SK-N-SH treated with all-trans-retinoic acid at 6 μM for 48 hours (cell line): ENCODE measurements around the gene ARHGAP10.

Source experiments
- ATAC-seq: fragments of 200-7000 bp; cut with Tn5 transposase; 3 replicates; pipeline ENCODE4 v1.9.1; 2020; ENCODE audit warnings: mild to moderate bottlenecking, moderate library complexity
- ARNTL ChIP-seq: fragments of 450-650 bp; formaldehyde crosslinking; IDR thresholded peaks from 2 replicates; pipeline ENCODE4 v1.5.0; 2020; ENCODE audit warnings: low read depth, mild to moderate bottlenecking, moderate library complexity, borderline replicate concordance
- BACH2 ChIP-seq: fragments of 250-450 bp; sonication (Bioruptor Pico); IDR thresholded peaks from 2 replicates; pipeline ENCODE4 v1.9.0; 2021; ENCODE audit warnings: mild to moderate bottlenecking, borderline replicate concordance
- CSDC2 ChIP-seq: fragments of 250-450 bp; sonication (Bioruptor Pico); IDR thresholded peaks from 2 replicates; pipeline ENCODE4 v1.5.0; 2020; ENCODE audit warnings: mild to moderate bottlenecking, moderate library complexity
- ESRRG ChIP-seq: fragments of 250-450 bp; sonication (Bioruptor Pico); IDR thresholded peaks from 2 replicates; pipeline ENCODE4 v1.6.1; 2021; ENCODE audit warnings: mild to moderate bottlenecking
- GLIS3 ChIP-seq: fragments of 250-450 bp; sonication (Bioruptor Pico); IDR thresholded peaks from 2 replicates; pipeline ENCODE4 v1.5.0; 2020; ENCODE audit warnings: mild to moderate bottlenecking, moderate library complexity
- PPARA ChIP-seq: fragments of 250-450 bp; sonication (Bioruptor Pico); IDR thresholded peaks from 2 replicates; pipeline ENCODE4 v1.5.0; 2020; ENCODE audit warnings: mild to moderate bottlenecking, borderline replicate concordance
- SNAI2 ChIP-seq: fragments of 250-450 bp; sonication (Bioruptor Pico); IDR thresholded peaks from 2 replicates; pipeline ENCODE4 v1.5.0; 2020; ENCODE audit warnings: mild to moderate bottlenecking, moderate library complexity
- TCF4 ChIP-seq: fragments of 250-450 bp; sonication (Bioruptor Pico); IDR thresholded peaks from 2 replicates; pipeline ENCODE4 v1.8.0; 2021; ENCODE audit warnings: mild to moderate bottlenecking, moderate library complexity, borderline replicate concordance
- ZC3H10 ChIP-seq: fragments of 250-450 bp; sonication (Bioruptor Pico); IDR thresholded peaks from 2 replicates; pipeline ENCODE4 v1.5.1; 2021; ENCODE audit warnings: mild to moderate bottlenecking, moderate library complexity
- ZFP3 ChIP-seq: fragments of 250-450 bp; sonication (Bioruptor Pico); IDR thresholded peaks from 2 replicates; pipeline ENCODE4 v1.5.0; 2020; ENCODE audit warnings: mild to moderate bottlenecking, moderate library complexity
- ZNF70 ChIP-seq: fragments of 450-650 bp; formaldehyde crosslinking; IDR thresholded peaks from 2 replicates; pipeline ENCODE4 v1.5.0; 2020; ENCODE audit warnings: mild to moderate bottlenecking, moderate library complexity
- ZNF8 ChIP-seq: fragments of 450-650 bp; formaldehyde crosslinking; IDR thresholded peaks from 2 replicates; pipeline ENCODE4 v1.5.0; 2020; ENCODE audit warnings: mild to moderate bottlenecking, moderate library complexity
- TF ChIP-seq, protein P1 (sequence below): fragments of 250-450 bp; sonication (Bioruptor Pico); IDR thresholded peaks from 2 replicates; pipeline ENCODE4 v1.8.0; 2021; ENCODE audit warnings: low read depth, mild to moderate bottlenecking, moderate library complexity, borderline replicate concordance
- TF ChIP-seq, protein P2 (sequence below): fragments of 250-450 bp; sonication (Bioruptor Pico); IDR thresholded peaks from 2 replicates; pipeline ENCODE4 v1.5.1; 2020; ENCODE audit warnings: low read depth, mild to moderate bottlenecking, moderate library complexity
- TF ChIP-seq, protein P3 (sequence below): fragments of 250-450 bp; sonication (Bioruptor Pico); IDR thresholded peaks from 2 replicates; pipeline ENCODE4 v1.5.0; 2020; ENCODE audit warnings: mild to moderate bottlenecking, moderate library complexity
- TF ChIP-seq, protein P4 (sequence below): fragments of 250-450 bp; sonication (Bioruptor Pico); IDR thresholded peaks from 2 replicates; pipeline ENCODE4 v1.5.1; 2021; ENCODE audit warnings: mild to moderate bottlenecking, moderate library complexity
- TF ChIP-seq, protein P5 (sequence below): fragments of 250-450 bp; sonication (Bioruptor Pico); IDR thresholded peaks from 2 replicates; pipeline ENCODE4 v1.8.0; 2020; ENCODE audit warnings: mild to moderate bottlenecking, moderate library complexity, borderline replicate concordance

The ARHGAP10 gene

DNA sequence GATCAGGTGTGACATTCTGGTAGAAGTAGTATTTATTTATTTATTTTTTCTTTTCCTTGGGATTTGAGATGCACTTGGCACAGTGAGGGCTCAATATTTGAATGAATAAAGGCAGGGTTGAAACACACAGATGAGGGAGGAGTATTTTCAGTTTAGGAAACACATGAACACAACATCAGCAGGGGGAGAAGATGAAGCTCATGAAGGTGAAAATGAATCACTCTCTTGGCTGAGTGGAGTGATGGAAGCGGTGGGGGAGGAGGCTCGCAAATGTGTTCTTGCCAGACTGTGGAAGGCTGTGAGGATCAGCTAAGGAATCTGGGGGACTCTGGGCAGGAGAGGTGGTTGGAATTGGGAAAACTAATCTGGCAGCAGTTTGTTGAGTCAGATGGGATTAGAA is 55.3 kb downstream of the ARHGAP10 start:
- peak; percentile 13; the same call in 1 of the 3 replicates for ATAC-seq
- TF ChIP-seq CSDC2 (CRISPR knock-in tag) (no peak), SNAI2 (CRISPR knock-in tag) (no peak), BACH2 (CRISPR knock-in tag) (no peak), ZFP3 (CRISPR knock-in tag) (no peak)
- TF ChIP-seq, protein P1, sequence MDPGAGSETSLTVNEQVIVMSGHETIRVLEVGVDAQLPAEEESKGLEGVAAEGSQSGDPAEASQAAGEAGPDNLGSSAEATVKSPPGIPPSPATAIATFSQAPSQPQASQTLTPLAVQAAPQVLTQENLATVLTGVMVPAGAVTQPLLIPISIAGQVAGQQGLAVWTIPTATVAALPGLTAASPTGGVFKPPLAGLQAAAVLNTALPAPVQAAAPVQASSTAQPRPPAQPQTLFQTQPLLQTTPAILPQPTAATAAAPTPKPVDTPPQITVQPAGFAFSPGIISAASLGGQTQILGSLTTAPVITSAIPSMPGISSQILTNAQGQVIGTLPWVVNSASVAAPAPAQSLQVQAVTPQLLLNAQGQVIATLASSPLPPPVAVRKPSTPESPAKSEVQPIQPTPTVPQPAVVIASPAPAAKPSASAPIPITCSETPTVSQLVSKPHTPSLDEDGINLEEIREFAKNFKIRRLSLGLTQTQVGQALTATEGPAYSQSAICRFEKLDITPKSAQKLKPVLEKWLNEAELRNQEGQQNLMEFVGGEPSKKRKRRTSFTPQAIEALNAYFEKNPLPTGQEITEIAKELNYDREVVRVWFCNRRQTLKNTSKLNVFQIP (CRISPR knock-in tag), result no peak
- TF ChIP-seq, protein P2, sequence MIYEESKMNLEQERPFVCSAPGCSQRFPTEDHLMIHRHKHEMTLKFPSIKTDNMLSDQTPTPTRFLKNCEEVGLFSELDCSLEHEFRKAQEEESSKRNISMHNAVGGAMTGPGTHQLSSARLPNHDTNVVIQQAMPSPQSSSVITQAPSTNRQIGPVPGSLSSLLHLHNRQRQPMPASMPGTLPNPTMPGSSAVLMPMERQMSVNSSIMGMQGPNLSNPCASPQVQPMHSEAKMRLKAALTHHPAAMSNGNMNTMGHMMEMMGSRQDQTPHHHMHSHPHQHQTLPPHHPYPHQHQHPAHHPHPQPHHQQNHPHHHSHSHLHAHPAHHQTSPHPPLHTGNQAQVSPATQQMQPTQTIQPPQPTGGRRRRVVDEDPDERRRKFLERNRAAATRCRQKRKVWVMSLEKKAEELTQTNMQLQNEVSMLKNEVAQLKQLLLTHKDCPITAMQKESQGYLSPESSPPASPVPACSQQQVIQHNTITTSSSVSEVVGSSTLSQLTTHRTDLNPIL (CRISPR knock-in tag), result no peak
- TF ChIP-seq, protein P3, sequence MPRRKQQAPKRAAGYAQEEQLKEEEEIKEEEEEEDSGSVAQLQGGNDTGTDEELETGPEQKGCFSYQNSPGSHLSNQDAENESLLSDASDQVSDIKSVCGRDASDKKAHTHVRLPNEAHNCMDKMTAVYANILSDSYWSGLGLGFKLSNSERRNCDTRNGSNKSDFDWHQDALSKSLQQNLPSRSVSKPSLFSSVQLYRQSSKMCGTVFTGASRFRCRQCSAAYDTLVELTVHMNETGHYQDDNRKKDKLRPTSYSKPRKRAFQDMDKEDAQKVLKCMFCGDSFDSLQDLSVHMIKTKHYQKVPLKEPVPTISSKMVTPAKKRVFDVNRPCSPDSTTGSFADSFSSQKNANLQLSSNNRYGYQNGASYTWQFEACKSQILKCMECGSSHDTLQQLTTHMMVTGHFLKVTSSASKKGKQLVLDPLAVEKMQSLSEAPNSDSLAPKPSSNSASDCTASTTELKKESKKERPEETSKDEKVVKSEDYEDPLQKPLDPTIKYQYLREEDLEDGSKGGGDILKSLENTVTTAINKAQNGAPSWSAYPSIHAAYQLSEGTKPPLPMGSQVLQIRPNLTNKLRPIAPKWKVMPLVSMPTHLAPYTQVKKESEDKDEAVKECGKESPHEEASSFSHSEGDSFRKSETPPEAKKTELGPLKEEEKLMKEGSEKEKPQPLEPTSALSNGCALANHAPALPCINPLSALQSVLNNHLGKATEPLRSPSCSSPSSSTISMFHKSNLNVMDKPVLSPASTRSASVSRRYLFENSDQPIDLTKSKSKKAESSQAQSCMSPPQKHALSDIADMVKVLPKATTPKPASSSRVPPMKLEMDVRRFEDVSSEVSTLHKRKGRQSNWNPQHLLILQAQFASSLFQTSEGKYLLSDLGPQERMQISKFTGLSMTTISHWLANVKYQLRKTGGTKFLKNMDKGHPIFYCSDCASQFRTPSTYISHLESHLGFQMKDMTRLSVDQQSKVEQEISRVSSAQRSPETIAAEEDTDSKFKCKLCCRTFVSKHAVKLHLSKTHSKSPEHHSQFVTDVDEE, result no peak

DNA sequence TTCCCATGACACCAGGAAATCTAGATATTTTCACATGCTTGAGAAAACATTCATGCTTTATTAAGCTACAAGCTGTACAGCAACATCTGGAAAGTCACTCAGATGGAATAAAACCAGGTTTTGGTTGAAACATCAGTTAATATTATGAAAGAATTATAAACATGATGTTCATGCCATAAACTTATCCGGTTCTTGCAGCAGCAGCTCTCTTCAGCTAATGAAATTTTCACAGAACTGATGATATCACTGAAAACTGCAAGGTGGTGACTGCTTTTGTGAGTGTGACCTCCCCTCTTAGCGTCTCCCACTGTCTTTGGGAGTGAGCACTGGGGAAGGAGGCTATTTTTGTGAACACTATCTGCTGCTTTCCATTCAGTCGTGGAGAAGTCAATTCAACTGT is 56.9 kb downstream of the ARHGAP10 start:
- TF ChIP-seq, protein P4, sequence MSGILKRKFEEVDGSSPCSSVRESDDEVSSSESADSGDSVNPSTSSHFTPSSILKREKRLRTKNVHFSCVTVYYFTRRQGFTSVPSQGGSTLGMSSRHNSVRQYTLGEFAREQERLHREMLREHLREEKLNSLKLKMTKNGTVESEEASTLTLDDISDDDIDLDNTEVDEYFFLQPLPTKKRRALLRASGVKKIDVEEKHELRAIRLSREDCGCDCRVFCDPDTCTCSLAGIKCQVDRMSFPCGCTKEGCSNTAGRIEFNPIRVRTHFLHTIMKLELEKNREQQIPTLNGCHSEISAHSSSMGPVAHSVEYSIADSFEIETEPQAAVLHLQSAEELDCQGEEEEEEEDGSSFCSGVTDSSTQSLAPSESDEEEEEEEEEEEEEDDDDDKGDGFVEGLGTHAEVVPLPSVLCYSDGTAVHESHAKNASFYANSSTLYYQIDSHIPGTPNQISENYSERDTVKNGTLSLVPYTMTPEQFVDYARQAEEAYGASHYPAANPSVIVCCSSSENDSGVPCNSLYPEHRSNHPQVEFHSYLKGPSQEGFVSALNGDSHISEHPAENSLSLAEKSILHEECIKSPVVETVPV (CRISPR knock-in tag), result no peak
- TF ChIP-seq ZNF8 (CRISPR knock-in tag) (no peak), PPARA (CRISPR knock-in tag) (no peak), TCF4 (CRISPR knock-in tag) (peak; percentile 33; the same call in 1 of the 2 replicates), ARNTL (CRISPR knock-in tag) (no peak)
- TF ChIP-seq, protein P1 (CRISPR knock-in tag), result no peak
- ATAC-seq, result no peak

DNA sequence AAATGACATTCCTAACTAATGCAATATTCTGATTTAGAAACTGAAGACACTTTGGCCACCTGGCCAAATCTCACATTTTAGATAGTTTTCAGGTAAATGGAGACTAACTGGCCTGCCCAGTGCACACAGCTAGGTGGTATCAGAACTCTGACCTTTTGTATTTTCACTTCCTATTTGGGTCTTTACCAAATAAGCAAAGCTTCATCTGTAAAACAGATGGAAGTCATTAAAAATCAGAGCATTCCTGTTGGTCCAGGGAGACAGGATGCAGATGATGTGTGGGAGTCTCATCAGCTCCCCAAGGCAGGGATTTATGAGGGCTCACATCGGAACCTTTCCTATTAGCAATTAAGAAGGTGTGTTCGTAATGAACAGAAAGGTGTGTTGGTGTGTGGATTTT is 57.7 kb downstream of the ARHGAP10 start:
- peak; percentile 50 for ATAC-seq

DNA sequence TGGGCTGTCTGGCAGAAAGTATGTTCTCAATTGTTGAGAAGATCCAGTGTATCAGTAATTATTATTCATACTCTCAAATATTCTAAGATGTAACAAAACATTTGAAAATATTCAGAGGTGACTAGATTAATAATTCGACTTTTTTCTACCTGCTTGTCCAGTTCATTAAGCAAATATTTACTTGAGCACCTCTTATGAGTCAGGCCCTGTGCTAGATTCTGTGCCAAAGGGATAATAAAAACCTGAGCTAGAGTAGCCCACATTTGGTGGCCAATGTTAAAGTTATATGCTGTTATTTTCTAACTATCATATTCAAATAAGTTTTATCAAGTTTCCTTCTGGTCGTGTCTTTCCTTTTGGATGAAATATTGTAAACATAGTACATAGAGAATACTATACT is 58.5 kb downstream of the ARHGAP10 start:
- no peak for TF ChIP-seq PPARA (CRISPR knock-in tag)
- TF ChIP-seq, protein P3, result no peak
- no peak for TF ChIP-seq ZNF70 (CRISPR knock-in tag)
- no peak for TF ChIP-seq SNAI2 (CRISPR knock-in tag)
- TF ChIP-seq ESRRG (CRISPR knock-in tag), result no peak
- TF ChIP-seq, protein P2 (CRISPR knock-in tag), result no peak
- TF ChIP-seq TCF4 (CRISPR knock-in tag), result no peak
- TF ChIP-seq CSDC2 (CRISPR knock-in tag), result no peak
- TF ChIP-seq GLIS3 (CRISPR knock-in tag), result no peak
- no peak for TF ChIP-seq ZC3H10
- no peak for TF ChIP-seq ARNTL (CRISPR knock-in tag)
- TF ChIP-seq, protein P5, sequence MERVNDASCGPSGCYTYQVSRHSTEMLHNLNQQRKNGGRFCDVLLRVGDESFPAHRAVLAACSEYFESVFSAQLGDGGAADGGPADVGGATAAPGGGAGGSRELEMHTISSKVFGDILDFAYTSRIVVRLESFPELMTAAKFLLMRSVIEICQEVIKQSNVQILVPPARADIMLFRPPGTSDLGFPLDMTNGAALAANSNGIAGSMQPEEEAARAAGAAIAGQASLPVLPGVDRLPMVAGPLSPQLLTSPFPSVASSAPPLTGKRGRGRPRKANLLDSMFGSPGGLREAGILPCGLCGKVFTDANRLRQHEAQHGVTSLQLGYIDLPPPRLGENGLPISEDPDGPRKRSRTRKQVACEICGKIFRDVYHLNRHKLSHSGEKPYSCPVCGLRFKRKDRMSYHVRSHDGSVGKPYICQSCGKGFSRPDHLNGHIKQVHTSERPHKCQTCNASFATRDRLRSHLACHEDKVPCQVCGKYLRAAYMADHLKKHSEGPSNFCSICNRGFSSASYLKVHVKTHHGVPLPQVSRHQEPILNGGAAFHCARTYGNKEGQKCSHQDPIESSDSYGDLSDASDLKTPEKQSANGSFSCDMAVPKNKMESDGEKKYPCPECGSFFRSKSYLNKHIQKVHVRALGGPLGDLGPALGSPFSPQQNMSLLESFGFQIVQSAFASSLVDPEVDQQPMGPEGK, result no peak
- no peak for ATAC-seq

More for the DNA sequence above, 57.7 kb downstream of the ARHGAP10 start:
- no peak for TF ChIP-seq ARNTL (CRISPR knock-in tag)
- TF ChIP-seq TCF4 (CRISPR knock-in tag), result peak; percentile 64
